ENCODE data around the gene COQ8A.

DNA sequence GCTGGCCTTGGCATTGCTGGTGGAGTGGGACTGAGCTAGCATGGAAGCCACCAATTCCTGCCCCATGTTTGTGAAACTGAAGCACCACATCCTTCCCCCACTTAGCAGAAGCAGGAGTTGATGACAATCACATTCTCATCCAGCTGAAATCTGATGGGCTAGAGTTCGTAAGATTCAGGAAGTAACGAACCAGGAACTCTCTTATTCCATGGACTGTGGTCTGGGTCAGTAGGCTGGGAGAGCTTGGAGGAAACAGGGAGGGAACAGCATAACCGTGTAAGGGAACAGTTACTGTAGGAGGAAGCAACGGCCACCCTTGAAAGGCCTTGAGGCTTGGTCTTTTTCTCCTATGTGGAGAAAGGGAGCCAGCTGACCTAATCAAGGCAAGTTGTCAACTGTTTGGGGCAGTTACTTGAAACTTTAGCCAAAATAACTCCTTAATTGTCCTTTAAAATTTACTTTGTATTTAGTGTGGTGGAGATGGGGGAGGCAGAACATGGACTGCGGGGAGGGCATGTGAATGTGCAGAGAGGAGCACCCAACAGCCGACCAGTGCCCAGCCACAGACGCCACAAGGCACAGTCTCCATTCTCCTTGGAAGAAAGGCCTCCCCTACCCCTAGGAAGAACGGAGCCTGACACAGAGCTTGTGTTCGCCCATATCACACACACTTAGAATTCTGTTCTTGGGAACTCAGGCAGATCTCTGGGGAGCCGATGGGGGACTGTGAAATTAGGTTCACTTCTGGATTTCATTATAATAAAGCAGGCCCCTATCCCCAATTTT lies 2.0 kb upstream of the COQ8A start:
- no peak for TF ChIP-seq EP300 (IDR thresholded peaks at IDR 0.05; ENCODE audit: borderline replicate concordance in 1 of 2, low read depth in 1 of 2, low read length in 1 of 2)
- no peak for TF ChIP-seq POLR2AphosphoS5 (IDR thresholded peaks at IDR 0.05; ENCODE audit: low read depth, low read length)
- TF ChIP-seq, protein P1, sequence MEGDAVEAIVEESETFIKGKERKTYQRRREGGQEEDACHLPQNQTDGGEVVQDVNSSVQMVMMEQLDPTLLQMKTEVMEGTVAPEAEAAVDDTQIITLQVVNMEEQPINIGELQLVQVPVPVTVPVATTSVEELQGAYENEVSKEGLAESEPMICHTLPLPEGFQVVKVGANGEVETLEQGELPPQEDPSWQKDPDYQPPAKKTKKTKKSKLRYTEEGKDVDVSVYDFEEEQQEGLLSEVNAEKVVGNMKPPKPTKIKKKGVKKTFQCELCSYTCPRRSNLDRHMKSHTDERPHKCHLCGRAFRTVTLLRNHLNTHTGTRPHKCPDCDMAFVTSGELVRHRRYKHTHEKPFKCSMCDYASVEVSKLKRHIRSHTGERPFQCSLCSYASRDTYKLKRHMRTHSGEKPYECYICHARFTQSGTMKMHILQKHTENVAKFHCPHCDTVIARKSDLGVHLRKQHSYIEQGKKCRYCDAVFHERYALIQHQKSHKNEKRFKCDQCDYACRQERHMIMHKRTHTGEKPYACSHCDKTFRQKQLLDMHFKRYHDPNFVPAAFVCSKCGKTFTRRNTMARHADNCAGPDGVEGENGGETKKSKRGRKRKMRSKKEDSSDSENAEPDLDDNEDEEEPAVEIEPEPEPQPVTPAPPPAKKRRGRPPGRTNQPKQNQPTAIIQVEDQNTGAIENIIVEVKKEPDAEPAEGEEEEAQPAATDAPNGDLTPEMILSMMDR (IDR thresholded peaks at IDR 0.05): no peak
- TF ChIP-seq SMC3 (IDR thresholded peaks at IDR 0.05; ENCODE audit: low read depth, low read length): no peak
- TF ChIP-seq, protein P2, sequence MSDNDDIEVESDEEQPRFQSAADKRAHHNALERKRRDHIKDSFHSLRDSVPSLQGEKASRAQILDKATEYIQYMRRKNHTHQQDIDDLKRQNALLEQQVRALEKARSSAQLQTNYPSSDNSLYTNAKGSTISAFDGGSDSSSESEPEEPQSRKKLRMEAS (IDR thresholded peaks at IDR 0.05; ENCODE audit: low read depth): no peak
- no peak for TF ChIP-seq RAD21 (IDR thresholded peaks at IDR 0.05; ENCODE audit: low read length)
